ENCODE data around the gene MAP1LC3A.

The MAP1LC3A gene

DNA sequence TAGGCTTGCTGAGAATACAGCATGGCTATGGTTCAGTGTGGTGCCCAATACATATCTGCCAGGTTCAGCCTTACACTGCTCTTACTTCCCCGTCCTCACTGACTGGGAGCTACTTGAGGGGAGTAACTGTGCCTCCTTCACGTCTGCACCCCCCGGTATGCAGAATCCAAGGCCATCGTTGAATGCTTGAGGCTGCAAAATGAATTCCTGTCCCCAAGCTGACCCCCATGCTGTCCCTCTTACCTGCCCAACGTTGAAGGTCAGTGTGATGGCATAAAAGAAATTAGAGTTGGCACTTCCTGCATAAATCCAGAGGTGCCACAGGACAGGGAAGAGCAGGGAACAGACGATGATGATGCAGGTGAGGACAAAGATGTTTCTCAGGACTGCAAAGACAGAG lies 16.3 kb downstream of the MAP1LC3A start:
- no peak for DNase-seq (ENCODE audit: low read depth in 2 of 2, low spot score in 1 of 2)

DNA sequence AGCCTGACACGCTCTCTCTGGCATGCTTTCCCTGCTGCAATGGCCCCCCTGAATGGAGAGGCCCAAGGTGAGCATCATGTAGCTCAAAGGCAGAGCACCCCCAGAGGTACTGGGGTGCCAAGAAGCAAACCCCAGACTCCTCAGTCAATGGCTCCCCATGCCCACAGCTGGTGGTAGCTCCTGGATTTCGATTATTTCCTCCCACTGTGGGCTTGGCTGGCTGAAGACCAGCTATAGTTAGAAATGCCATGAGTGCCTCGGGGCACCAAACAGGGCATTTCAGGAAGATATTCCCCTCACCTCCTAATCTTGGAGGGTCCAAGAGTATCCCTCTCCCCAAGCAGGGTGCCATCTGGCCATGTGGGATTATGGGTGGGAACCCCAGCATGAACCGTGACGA lies 16.8 kb downstream of the MAP1LC3A start:
- no peak for DNase-seq (ENCODE audit: low read depth in 2 of 2, low spot score in 1 of 2)

DNA sequence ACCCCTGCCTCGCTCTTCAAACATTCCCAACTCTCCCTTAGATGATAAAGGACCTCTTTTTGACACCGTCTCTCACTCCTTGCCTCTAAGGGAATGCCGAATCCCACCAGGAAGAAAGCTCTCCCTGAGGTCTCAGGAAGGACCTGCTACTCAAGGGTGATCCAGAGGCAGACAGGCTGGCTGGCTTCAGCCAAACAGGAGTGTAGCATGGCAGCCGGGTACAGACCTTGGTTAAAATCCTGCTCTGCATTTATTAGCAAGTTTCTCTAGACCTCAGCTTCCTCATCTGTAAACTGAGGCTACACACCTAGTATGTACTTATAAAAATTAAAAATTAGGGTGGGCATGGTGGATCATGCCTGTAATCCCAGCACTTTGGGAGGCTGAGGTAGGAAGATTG lies 17.2 kb downstream of the MAP1LC3A start:
- DNase-seq (ENCODE audit: low read depth in 2 of 2, low spot score in 1 of 2): no peak

DNA sequence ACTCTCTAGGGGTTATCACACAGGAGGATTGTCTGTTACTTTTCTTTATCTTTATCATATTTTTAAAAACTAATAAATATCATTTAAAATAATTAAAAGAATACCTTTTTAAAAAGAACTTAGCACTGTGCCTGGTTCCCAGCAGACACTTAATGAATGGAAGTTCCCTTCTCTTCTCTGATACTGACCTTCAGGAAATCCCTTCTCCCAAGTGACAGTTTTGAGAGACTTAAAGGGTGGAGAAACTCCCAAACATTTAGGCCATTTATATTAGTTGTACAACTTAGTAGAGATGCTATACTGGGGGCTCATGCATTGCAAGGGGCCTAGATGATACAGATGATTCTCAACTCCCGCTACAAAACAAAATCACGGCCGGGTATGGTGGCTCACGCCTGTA lies 18.5 kb downstream of the MAP1LC3A start:
- no peak for DNase-seq (ENCODE audit: low read depth in 2 of 2, low spot score in 1 of 2)

GRCh38 chr20:34578025-34578424 lies 19.5 kb downstream of the MAP1LC3A start:
- DNase-seq (ENCODE audit: low read depth in 2 of 2, low spot score in 1 of 2): no peak

DNA sequence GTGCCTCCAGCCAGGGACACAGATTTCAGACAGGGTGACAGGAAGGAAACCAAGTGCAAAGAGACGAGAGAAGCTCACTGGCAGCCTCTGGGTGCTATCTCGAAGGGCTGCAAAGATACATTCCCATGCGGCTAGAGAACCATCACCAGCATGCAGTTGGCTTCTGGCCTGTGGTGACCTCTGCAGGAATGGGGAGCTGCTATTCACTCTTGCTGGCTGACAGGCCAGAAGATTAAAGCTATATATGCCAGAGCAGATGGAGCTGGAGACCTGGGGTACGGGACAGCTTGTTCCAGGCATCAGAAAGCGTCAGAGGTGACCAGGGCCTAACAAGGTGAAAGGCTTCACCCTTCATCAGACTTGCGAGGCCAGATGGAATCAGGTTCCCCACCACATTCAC lies 20.0 kb downstream of the MAP1LC3A start:
- DNase-seq (ENCODE audit: low read depth in 2 of 2, low spot score in 1 of 2): no peak

GRCh38 chr20:34579191-34579978 lies 20.9 kb downstream of the MAP1LC3A start:
- no peak for DNase-seq (ENCODE audit: low read depth in 2 of 2, low spot score in 1 of 2)

DNA sequence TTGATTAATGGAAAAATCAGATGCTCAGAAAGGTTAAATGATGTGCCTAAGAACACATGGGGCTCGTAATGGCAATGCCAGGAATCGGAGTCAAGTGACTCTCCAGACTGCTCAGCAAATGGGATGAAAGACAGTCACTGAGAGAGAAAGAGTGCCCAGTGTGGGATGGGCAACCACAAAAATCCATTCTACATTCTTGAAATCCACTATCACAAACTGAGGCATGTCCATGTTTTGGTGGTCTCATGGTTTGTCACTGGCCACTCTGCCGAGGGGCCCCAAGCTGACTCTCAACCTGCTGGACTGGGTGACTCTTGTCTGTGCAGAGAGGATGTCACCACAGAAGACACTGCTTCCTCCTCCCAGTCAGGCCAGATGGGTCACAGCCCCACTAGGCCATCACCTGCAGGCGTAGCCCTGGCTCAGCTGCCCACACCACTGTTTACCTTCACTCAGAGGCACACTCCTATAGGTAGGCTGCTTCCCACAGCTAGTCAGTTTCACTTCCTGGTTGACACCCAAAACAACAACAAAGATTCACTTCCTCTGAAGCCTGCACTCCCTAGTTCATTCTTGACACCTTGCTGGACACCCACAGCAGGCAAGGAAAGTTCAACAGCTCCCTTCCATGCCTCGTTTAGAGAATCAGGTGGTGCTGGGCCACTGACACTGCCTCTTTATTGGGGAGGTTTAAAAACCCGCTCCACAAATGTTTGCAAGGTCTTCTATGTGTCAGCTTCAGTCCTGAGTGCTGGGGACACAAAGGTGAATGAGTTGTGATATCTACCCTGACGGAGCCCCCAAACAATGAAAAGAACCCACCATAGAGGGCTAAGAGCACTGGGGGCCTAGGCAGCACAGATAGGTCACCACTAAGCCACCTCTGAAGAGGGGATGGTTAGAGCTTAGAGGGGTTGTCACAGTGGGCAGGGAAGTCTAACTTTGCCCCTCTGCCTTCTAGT lies 21.7 kb downstream of the MAP1LC3A start:
- DNase-seq (ENCODE audit: low read depth in 2 of 2, low spot score in 1 of 2): no peak

DNA sequence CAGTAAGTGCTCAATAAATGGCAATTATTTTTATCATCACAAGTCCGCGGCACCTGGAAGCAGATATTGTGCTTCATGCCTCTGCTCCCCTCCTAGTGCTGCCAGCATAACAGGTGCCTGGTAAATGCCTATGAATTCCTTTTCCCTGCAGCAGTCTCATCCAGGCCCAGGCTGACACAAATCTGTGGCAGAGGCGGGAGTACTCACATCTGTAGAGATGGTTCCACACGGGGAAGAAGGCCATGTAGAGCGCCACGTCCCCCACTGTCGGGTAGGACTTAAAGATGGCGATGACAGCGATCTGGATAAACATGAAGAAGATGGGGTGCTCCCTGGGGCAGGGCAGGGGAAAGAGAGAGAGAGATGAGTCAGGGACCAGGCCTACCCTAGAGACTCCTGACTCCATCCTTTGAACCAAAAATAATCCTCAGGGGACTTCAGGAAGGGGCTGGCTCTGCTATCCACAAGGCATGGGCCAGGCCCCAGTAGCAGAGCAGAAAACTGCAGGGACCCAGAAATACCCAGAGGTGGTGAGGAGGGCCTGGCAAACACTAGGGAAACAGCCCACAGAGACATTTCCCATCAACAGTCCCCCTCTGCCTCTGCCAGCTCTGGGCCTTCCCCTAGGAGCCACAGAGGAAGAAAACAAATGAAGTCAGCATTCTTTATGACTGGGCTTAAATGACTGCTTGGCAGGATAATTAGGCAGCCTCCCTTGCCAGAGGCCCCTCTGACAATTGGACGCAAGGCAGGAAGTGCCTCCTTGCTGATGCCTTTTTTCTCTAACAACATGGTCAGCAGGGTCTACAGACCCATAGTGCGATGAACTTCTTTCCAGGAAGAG lies 23.0 kb downstream of the MAP1LC3A start:
- no peak for DNase-seq (ENCODE audit: low read depth in 2 of 2, low spot score in 1 of 2)

GRCh38 chr20:34582221-34582620 lies 23.7 kb downstream of the MAP1LC3A start:
- DNase-seq (ENCODE audit: low read depth in 2 of 2, low spot score in 1 of 2): no peak

GRCh38 chr20:34582911-34583310 lies 24.4 kb downstream of the MAP1LC3A start:
- DNase-seq (ENCODE audit: low read depth in 2 of 2, low spot score in 1 of 2): no peak

DNA sequence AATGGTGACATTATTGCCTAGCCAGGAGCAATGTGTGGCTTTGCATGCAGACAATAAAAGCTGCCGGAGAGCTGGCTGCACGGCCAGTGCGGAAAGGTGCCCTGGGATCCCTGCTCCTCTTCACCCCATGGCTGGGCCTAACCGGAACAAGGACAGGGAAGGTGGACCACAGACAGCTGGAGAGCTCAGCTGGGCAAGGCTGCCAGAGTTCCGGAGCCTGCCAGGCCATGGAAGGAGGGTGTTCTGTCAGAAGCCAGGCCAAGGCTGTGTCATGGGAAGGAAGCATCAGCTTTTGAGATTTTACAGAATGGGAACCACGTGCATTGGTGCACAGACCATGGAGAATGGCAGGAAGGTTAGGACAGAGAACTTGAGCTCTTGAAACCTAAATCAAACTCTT lies 25.0 kb downstream of the MAP1LC3A start:
- DNase-seq (ENCODE audit: low read depth in 2 of 2, low spot score in 1 of 2): no peak

- no peak for DNase-seq (ENCODE audit: low read depth in 2 of 2, low spot score in 1 of 2)
Observed at GRCh38 chr20:34585019-34585418, 26.5 kb downstream of the MAP1LC3A start.

DNA sequence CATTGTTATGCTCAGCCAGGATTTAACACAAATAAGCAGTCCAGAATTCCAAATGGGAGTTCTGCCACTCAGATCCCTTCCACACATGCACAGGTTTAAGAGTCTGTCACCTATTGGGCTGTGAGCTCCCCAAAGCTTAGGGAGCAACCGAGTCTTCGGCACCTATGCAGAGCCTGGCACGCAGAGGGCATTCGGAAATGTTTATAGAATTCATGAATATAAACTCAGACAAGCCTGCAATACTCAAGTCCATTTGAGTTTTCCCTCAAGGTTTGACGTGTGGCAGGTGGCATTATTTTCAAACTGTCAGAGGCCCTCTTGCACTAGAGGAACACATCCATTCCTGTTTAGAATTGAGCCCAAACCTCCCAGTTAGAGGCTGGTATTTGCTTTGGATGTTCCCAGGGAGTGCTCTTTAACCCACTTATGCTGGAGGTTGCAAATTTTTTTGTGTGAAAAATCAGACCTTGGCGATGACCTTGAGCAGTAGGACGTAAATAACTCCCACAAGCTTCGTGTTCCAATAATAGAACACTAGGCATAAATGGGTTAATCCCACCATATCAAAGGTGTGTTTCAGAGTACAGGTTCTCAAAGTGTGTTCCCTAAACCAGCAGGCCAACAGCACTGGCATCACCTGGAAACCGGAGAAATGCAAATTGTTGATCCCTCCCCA lies 28.1 kb downstream of the MAP1LC3A start:
- no peak for DNase-seq (ENCODE audit: low read depth in 2 of 2, low spot score in 1 of 2)

GRCh38 chr20:34595377-34596184 lies 37.1 kb downstream of the MAP1LC3A start:
- DNase-seq (ENCODE audit: low read depth in 2 of 2, low spot score in 1 of 2): no peak

DNA sequence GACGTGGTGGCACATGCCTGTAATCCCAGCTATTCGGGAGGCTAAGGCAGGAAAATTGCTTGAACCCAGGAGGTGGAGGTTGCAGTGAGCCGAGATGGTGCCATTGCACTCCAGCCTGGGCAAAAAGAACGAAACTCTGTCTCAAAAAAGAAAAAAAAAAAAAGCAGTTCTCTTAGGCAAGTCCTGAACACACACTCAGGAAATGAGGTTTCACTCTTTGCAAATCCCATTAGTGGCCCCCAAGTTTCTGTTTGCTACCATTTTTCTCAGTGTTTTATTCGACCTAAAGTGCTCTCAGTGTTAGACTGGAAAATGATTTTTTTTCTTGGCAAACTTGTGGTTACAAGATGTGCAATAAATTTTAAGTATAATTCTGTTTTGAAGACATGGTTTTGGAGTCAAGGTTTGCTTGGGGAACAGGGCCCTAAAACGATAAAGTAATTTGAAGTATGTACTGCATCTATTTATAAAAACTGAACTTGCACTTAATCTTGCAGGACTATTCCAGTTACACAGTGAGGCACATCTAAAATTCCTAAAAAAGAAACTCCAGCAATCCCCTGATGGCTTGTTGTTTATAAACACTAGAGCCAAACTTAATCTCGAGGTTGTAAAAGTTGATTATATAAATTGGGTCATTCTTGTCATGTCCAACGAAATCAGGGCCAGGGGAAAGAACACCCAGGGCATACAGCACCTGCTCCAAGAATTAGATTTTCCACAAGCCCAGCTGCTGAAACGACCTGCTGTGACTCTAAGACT lies 42.6 kb downstream of the MAP1LC3A start:
- no peak for DNase-seq (ENCODE audit: low read depth in 2 of 2, low spot score in 1 of 2)

- no peak for DNase-seq (ENCODE audit: low read depth in 2 of 2, low spot score in 1 of 2)
Observed at GRCh38 chr20:34604980-34605788, 46.7 kb downstream of the MAP1LC3A start.

DNA sequence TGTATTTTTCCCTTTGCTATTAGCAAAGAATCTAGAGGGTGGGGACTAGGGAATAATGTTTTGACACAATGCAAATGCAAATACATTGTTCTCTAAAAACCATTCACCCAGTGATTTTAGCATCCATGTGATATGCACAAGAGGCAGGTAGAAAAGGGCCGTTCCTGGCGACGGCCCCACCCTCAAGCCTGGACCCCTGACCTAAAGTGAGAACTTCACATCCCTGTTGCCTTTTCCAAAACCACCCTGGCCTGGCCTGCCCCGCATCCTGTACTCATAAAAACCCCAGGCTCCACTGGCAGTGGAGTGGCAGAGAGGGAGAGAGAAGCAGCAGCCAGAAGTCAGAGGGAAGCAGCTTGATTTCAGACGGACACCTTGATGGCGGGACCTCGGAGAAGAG lies 48.5 kb downstream of the MAP1LC3A start:
- DNase-seq (ENCODE audit: low read depth in 2 of 2, low spot score in 1 of 2): no peak
